Mononuclear cell (primary cell): ENCODE results near the gene OLFM4. TPM values are rescaled to one million over a fixed set of nuclear protein-coding genes. Genes with fewer than 3 reads are reported as not detected.

Source experiments
- H3K27me3 ChIP-seq: 2 replicates; pipeline ENCODE4 v1.6.0; 2011; ENCODE audit warnings: low read length, control low read depth; ENCODE audit not compliant: insufficient read depth
- H3K4me1 ChIP-seq: 2 replicates; pipeline ENCODE4 v1.5.1; 2011; ENCODE audit warnings: mild to moderate bottlenecking, low read length, control low read depth; ENCODE audit not compliant: insufficient read depth
- H3K4me3 ChIP-seq: 2 replicates; pipeline ENCODE4 v1.5.1; 2011; ENCODE audit warnings: mild to moderate bottlenecking, low read length, moderate library complexity
- H3K9me3 ChIP-seq: 2 replicates; pipeline ENCODE4 v1.5.1; 2011; ENCODE audit warnings: low read depth, mild to moderate bottlenecking, control low read depth, low read length
- total RNA-seq: library from RNA; depleted of rRNA; stranded (reverse); fragments of >200 nt; gene quantifications from one replicate; pipeline ENCODE4 v1.2.3, GENCODE V29; 2012

Gene OLFM4
- total RNA-seq, 1 donor, result 0.10 TPM

DNA sequence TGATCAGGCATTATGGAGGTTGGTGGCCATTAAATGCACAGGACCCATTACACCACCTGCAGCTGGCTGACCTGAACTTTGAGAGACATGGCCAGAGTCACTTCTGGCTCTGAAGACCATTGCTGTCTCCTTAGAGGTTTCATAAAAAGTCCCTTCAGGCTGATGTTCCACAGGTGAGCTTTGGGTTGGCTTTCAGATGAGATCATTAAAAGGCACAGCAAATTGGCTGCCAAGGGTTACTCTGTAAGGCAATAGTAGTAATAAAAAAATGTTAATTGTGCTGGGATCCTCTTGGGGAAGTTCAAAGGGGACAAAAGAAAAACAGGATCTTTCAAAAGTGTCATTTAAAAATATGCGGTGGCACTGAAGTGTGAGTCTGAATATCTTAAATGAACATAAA, 4.2 kb downstream of the OLFM4 start:
- H3K9me3 ChIP-seq, result no peaks in the 10 kb centered on the region
- H3K27me3 ChIP-seq, result no peaks in the 10 kb centered on the region
- H3K4me3 ChIP-seq, result no peak overlapping the region
- H3K4me1 ChIP-seq, result no peaks in the 10 kb centered on the region

DNA sequence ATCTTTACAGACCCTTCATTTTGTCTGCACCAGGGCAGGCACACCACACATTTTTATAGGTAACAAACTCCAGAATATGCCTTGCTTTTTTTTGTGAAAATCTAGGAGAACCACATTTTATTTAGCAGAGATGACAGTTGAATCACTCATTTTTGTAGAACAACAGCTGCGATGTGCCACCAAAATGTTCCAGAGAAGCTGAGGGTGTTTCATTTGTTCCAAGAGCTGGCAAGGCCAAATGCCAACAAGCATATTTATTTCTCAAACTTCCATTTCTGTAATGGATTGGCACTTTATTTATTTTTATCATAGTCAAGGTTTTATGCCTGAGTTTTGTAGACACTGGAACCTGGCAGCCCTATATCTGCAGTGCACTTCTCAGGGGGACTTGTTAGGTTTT, 10.4 kb downstream of the OLFM4 start:
- Histone ChIP-seq H3K27me3 (no peaks in the 10 kb centered on the region), H3K4me3 (no peak overlapping the region), H3K4me1 (no peaks in the 10 kb centered on the region), H3K9me3 (no peaks in the 10 kb centered on the region)

DNA sequence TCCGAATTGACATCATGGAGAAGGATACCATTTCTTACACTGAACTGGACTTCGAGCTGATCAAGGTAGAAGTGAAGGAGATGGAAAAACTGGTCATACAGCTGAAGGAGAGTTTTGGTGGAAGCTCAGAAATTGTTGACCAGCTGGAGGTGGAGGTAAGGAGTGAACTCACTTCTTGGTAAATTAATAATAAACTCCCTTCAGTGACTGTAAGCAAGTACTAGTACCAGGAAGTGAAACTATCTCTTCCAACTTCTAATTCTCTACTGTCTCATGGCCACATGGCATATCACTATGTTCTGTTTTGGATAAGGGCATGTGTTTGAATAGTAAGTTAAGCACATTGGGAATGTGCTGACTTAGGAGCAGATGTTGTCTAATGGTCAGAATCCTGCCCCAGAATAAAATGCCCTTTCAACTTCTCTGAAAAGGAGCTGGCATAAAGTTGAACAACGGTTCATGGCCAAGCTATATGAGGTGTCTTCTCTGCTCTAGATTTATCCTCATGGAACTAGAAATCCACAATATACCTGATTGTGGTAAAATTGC, 13.4 kb downstream of the OLFM4 start:
- no peaks in the 10 kb centered on the region for H3K27me3 ChIP-seq
- no peaks in the 10 kb centered on the region for H3K4me1 ChIP-seq
- H3K4me3 ChIP-seq, result no peak overlapping the region
- H3K9me3 ChIP-seq, result no peaks in the 10 kb centered on the region

DNA sequence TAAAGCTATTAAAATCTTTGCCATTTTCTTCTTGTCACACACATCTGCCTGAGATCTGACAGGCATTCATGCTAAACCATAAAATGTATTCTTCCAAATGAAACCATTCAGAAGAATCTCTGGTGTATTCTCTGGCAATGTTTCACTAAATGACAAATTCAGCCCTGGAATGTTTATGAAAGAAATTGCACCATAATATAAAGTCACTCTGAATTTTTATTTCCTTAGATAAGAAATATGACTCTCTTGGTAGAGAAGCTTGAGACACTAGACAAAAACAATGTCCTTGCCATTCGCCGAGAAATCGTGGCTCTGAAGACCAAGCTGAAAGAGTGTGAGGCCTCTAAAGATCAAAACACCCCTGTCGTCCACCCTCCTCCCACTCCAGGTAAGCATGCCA, 14.3 kb downstream of the OLFM4 start:
- Histone ChIP-seq H3K27me3 (no peaks in the 10 kb centered on the region), H3K4me1 (no peaks in the 10 kb centered on the region), H3K9me3 (no peaks in the 10 kb centered on the region), H3K4me3 (no peak overlapping the region)

DNA sequence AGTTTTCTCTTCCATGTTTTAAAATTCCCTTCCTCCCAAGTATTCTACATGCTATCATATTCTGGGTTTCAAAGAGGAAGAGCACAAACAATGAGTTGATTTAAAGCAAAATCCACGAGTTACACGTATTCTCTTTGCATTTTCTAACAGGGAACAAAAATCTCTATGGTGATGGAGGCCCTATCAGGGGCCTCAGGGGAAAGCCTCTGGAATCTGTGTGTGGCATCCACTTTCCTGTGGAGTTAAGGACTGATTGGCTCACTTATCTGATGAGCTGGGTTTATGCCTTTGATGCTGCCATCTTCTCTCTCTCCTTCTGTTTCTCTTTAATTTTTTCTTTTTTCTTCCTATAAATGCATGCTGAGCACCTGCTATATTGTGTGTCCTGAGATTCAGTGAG, 14.8 kb downstream of the OLFM4 start:
- Histone ChIP-seq H3K4me3 (no peak overlapping the region), H3K9me3 (no peaks in the 10 kb centered on the region), H3K27me3 (no peaks in the 10 kb centered on the region), H3K4me1 (no peaks in the 10 kb centered on the region)

DNA sequence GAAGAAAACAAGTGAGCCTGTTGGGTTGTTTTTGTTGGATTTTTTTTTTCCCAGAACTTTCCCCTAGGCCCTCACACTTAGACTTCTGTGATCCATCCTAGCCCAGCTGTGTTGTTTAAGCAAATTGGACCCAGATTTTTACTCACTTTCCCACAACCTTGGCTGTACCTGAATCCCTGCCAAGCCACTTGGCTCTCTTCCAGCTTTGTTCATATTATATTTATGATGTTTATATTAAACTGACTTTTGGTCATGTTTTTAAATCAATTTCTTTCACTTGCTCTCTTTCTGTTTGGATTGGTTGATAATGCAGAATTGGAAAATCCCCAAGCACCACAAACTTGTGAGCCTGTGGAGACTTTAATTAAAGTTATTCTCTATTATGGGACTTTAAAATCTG, 16.6 kb downstream of the OLFM4 start:
- H3K9me3 ChIP-seq, result no peaks in the 10 kb centered on the region
- H3K4me1 ChIP-seq, result no peaks in the 10 kb centered on the region
- H3K4me3 ChIP-seq, result no peak overlapping the region
- no peaks in the 10 kb centered on the region for H3K27me3 ChIP-seq

DNA sequence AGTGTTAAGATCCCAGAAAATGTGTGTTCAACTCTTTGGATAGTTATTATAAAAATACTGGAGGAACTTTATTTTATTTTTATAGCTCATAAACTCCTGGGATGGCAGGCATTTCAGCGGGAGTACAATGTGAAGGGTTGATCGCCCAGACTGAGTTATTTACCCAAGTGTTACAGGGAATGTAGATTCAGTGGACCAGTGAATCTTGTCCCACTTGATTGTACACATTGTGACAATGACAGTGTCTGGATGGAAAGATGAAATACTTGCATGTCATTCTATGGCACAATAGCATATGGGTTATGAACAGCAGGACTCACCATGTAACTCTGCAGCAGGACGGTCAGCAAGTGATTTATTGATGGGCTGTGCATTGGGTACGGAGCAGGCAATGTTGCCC, 20.3 kb downstream of the OLFM4 start:
- Histone ChIP-seq H3K4me3 (no peak overlapping the region), H3K4me1 (no peaks in the 10 kb centered on the region), H3K9me3 (no peaks in the 10 kb centered on the region), H3K27me3 (no peaks in the 10 kb centered on the region)

DNA sequence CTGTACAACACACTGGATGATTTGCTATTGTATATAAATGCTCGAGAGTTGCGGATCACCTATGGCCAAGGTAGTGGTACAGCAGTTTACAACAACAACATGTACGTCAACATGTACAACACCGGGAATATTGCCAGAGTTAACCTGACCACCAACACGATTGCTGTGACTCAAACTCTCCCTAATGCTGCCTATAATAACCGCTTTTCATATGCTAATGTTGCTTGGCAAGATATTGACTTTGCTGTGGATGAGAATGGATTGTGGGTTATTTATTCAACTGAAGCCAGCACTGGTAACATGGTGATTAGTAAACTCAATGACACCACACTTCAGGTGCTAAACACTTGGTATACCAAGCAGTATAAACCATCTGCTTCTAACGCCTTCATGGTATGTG, 21.5 kb downstream of the OLFM4 start:
- H3K4me3 ChIP-seq, result no peak overlapping the region
- no peaks in the 10 kb centered on the region for H3K4me1 ChIP-seq
- no peaks in the 10 kb centered on the region for H3K27me3 ChIP-seq
- no peaks in the 10 kb centered on the region for H3K9me3 ChIP-seq

DNA sequence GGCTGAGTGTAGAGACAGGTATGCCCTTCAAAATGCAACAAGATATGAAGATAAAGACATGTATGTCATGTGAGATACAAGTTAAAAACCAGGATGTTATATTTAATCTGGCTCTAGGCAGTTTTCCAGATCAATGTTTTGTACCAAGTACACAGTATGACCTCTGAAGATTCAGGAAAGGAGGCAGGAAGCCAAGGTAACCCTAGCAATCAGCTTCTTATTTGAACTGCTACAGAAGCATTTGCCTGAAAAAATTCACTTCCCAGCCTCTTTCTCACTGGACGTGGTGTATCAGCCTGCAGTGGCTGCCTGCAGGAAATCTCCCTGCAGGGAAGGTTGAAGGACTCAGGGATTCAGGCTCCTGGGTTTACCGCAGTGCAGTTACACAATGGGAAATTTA, 24.1 kb downstream of the OLFM4 start:
- no peaks in the 10 kb centered on the region for H3K9me3 ChIP-seq
- no peaks in the 10 kb centered on the region for H3K4me1 ChIP-seq
- H3K4me3 ChIP-seq, result no peak overlapping the region
- H3K27me3 ChIP-seq, result no peaks in the 10 kb centered on the region

DNA sequence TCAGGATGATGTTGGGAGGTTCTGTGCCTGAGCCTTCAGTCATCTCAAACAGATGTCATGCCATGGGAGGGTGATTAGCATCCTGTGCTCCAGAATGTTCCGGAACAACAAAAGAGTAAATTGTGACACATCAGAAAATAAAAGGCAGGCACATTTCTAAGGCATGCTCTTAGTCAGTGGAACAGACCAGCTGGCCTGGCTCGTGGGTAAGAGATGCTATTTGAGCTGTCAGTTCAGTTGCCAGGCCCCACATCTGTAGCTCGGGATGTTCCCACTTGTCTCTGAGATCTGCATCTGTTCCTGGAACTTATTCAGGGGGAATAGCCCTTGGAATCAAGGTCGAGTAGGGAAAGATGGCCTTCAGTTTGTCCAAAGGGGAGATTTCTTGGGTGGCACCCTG, 26.0 kb downstream of the OLFM4 start:
- no peaks in the 10 kb centered on the region for H3K9me3 ChIP-seq
- H3K4me1 ChIP-seq, result no peaks in the 10 kb centered on the region
- no peaks in the 10 kb centered on the region for H3K27me3 ChIP-seq
- no peak overlapping the region for H3K4me3 ChIP-seq

DNA sequence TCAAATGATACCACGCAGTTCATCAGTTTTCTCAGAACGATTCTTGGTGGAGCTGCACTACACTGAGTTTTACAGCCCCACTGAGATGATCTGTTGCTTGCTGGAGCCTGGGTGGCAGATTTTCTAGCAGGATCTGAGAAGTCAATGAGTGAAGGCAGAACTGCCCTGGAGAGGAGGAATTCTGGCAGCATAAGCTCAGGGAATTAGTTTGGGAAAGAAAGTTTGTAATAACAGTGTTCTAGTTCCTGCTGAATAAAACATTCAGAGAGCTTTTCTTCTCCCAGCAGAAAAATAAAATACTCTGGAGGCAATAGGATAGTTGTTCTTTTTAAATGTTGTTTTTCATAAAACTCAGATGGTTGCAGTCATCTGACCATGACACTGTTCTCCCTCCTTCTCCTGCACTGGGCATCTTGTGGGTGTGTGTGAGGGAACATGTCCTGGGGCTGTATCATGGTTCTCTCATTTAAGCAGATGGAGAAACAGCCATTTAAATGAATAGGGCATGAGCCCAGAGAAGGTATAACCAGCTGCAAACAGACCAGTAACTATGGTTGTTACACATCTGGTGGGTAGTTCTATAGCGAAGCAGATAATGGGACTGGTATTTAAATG, 29.6 kb downstream of the OLFM4 start:
- Histone ChIP-seq H3K4me3 (no peak overlapping the region), H3K9me3 (no peaks in the 10 kb centered on the region), H3K4me1 (no peaks in the 10 kb centered on the region), H3K27me3 (no peaks in the 10 kb centered on the region)

DNA sequence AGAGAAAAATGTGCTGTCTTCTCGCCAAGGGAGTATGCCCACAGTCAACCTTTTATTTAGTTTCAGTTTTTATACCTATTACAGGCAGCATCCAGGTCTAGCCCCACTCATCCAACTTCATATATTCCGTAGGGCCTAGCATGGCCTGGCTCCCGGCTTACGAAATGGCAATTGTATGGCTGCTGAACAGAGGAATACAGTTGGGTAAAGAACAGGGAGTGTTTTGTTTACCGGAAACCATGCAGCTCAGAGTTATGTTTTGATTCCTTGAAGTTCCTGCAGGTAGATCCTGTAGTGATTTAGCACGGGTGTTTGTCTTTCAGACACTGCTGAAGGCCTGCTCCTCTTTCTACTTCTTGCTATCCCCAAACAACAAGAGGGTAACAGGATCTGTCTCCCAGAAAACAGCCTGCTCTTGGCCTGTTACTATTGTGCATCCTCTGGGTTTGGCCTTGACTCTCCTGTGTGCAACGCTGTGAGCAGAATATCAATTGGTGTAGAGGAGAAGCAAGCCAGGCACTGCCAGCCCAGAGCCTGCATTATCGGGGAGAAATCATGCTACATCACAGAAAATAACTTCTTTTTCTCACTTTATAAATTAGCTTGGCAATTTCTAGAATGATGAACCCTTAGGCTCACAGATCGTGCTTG, 32.4 kb downstream of the OLFM4 start:
- no peaks in the 10 kb centered on the region for H3K9me3 ChIP-seq
- H3K4me1 ChIP-seq, result no peaks in the 10 kb centered on the region
- no peaks in the 10 kb centered on the region for H3K27me3 ChIP-seq
- no peak overlapping the region for H3K4me3 ChIP-seq

DNA sequence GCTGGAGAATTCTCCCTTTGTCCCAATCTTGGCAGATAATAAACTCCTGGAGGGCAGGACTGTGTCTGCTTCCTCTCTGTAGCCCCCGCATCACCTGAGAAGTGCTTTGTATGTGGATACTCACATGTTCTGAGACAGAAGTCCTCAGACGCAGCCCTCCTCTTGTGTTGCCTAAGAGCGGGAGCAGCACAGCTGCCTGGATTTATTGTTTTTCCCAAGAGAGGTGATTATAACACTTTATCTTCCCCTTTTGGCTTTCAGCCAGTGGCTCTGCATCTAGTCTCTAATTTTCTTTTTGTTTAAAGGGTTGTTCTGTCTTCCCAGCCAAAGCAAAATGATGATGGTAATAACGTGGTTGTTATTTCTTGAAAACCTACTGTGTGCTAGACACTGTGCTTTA, 36.1 kb downstream of the OLFM4 start:
- Histone ChIP-seq H3K4me3 (no peak overlapping the region), H3K27me3 (no peaks in the 10 kb centered on the region), H3K9me3 (no peaks in the 10 kb centered on the region), H3K4me1 (no peaks in the 10 kb centered on the region)

DNA sequence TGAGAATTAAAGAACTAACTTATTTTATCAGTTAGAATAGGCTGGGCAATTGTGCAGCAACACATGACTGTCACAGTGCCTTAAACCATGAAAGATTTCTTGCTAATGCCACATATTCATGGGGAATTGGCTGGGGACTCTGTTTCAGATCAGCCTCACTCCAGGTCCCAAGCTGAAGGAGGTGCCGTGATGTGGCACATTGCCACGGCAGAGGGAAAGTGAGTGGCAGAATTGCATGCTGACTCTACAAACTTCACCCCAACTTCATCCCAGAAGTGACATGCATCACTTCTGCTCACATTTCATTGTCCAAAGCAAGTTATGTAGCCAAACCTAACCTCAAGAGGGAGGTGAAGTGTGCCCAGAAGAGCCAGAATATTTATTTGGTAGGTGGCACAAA, 37.8 kb downstream of the OLFM4 start:
- Histone ChIP-seq H3K27me3 (no peaks in the 10 kb centered on the region), H3K9me3 (no peaks in the 10 kb centered on the region), H3K4me3 (no peak overlapping the region), H3K4me1 (no peaks in the 10 kb centered on the region)

DNA sequence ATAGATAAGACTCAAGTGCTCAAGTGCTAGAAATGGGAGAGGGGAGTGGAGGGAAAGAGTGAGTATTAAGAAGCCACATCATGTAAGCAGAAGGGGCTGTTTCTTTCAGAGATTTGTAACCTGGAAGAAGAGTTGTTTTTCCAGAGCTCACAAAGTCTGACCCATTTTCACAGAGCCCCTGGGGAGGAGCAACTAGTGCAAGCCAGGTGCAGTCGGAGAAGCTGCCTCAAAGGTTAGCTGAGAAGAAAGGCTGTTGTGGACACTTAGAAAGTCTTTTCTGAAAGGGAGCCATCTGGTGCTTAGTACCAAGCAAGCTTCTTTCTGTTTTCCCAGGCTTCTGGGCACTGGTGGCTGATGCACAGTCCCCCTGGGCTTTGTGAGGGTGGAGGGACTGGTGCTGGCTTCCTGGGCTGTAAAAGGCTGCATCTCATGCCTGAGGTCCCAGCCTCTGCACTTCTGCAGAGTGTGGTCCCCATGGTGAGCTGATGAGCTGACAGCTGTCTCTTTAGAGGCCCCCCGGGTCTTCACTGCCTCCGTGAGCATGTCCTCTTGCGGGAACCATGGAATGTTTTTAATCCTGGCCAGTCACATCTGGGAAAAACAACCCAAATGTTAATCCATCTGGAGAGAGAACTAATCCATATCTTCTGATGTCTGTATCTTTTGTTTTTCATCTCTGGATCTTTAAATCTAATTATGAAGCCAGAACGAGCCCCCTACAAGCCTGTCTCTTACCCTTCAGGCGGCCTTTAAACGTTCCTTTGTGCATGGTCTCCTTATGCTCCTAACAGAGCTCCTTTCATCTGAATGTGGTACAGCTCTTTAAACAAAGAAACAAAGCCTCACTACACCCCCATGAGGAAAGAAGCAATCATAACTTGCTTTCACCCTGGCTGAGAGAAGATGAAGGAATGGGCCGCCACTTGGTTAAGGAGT, 40.2 kb downstream of the OLFM4 start:
- H3K9me3 ChIP-seq, result no peaks in the 10 kb centered on the region

More for the DNA sequence above, 40.2 kb downstream of the OLFM4 start:
- Histone ChIP-seq H3K27me3 (no peaks in the 10 kb centered on the region), H3K4me1 (no peaks in the 10 kb centered on the region), H3K4me3 (no peak overlapping the region)
